HepG2 (cell line): ENCODE measurements around the gene ECPAS. TPM values are rescaled to one million over a fixed set of nuclear protein-coding genes. Genes with fewer than 3 reads are reported as not detected.

Experiments
- ATAC-seq: fragments of 200-7000 bp; cut with Tn5 transposase; 3 replicates; pipeline ENCODE4 v1.9.1; 2020; ENCODE audit warnings: mild to moderate bottlenecking, moderate library complexity
- BruUV-seq: library from RNA; stranded (reverse); fragments of 400-500 nt; replicated peaks from 2 replicates; lab custom pipeline; 2021; lab: Mats Ljungman, UMichigan
- CTCF ChIA-PET: fragments of 300-600 bp; formaldehyde crosslinking; extraction: SDS; loops from one replicate; lab custom pipeline; 2021; ENCODE audit warnings: low total read pairs, inconsistent platforms, low intra/inter-chr PET ratio; lab: Yijun Ruan, JAX
- POLR2A ChIA-PET: fragments of 350-600 bp; sonication (Branson Sonifier 250); formaldehyde crosslinking; loops from one replicate; lab custom pipeline; 2020; ENCODE audit warnings: antibody characterized with exemption, inconsistent platforms; lab: Yijun Ruan, JAX
- DNase-seq: peaks from one replicate; pipeline ENCODE4 v3.0.0-alpha.2; 2015; ENCODE audit warnings: low spot score
- FAIRE-seq: peaks from 3 replicates; lab custom pipeline; 2011; peaks lifted over from hg19 to GRCh38; lab: Jason Lieb, UNC
- H2AFZ ChIP-seq: one replicate; pipeline ENCODE4 v1.6.1; 2011; ENCODE audit warnings: low read length, inconsistent platforms
- H3K27ac ChIP-seq: fragments of 300-600 bp; 3 replicates; pipeline ENCODE4 v1.8.0; 2011; ENCODE audit warnings: mixed run types, mild to moderate bottlenecking, mixed read lengths, low read length, inconsistent platforms; ENCODE audit not compliant: insufficient read depth; ENCODE audit errors: extremely low read length
- H3K27me3 ChIP-seq, 2 experiments: fragments of 200-600 bp in 1 of 2; 2 replicates in 1 of 2; 3 replicates in 1 of 2; pipeline versions ENCODE4 v1.6.0 to v1.8.0; 2011; ENCODE audit warnings: low read length in 2 of 2, mild to moderate bottlenecking in 2 of 2, moderate library complexity in 2 of 2, inconsistent platforms in 1 of 2; ENCODE audit not compliant: insufficient read depth in 2 of 2, control insufficient read depth in 1 of 2
- H3K36me3 ChIP-seq, 2 experiments: fragments of 200-600 bp in 1 of 2; replicated peaks in 1 of 2; 2 replicates in 1 of 2; 3 replicates in 1 of 2; pipeline versions ENCODE4 v1.5.1 to v1.8.0; 2011; ENCODE audit warnings: low read length in 2 of 2, inconsistent platforms in 1 of 2; ENCODE audit not compliant: insufficient read depth in 2 of 2, control insufficient read depth in 1 of 2
- H3K4me1 ChIP-seq: 2 replicates; pipeline ENCODE4 v1.5.1; 2012; ENCODE audit warnings: low read length, inconsistent platforms; ENCODE audit not compliant: insufficient read depth
- H3K4me2 ChIP-seq: 2 replicates; pipeline ENCODE4 v1.6.0; 2011; ENCODE audit warnings: low read depth, low read length, inconsistent platforms
- H3K4me3 ChIP-seq, 3 experiments: fragments of 200-600 bp in 1 of 3; sonication (generic), shearing (Covaris generic) in 1 of 3; replicated peaks in 1 of 3; 2 replicates each; pipeline ENCODE4 v1.5.1; 2011 to 2016; ENCODE audit warnings: low read length in 3 of 3, inconsistent platforms in 2 of 3, low read depth in 2 of 3, mild to moderate bottlenecking in 2 of 3, control low read depth in 1 of 3, mixed read lengths in 1 of 3; ENCODE audit not compliant: insufficient read depth in 1 of 3
- H3K79me2 ChIP-seq: one replicate; pipeline ENCODE4 v1.6.1; 2011; ENCODE audit warnings: low read length, inconsistent platforms; ENCODE audit not compliant: insufficient read depth
- H3K9ac ChIP-seq: 2 replicates; pipeline ENCODE4 v1.6.0; 2011; ENCODE audit warnings: mild to moderate bottlenecking, low read depth, low read length, inconsistent platforms; ENCODE audit not compliant: insufficient read depth
- H3K9me3 ChIP-seq: 2 replicates; pipeline ENCODE4 v1.5.1; 2012; ENCODE audit warnings: mild to moderate bottlenecking, low read length
- H4K20me1 ChIP-seq: 2 replicates; pipeline ENCODE4 v1.6.0; 2011; ENCODE audit warnings: inconsistent platforms, mild to moderate bottlenecking, low read length, moderate library complexity; ENCODE audit not compliant: insufficient read depth
- AHR ChIP-seq: IDR thresholded peaks from 2 replicates; pipeline ENCODE4 v1.6.1; 2018; ENCODE audit warnings: missing genetic modification reagents, missing compliant biosample characterization
- CAMTA2 ChIP-seq: sonication (generic); formaldehyde crosslinking; IDR thresholded peaks from 2 replicates; pipeline ENCODE4 v1.4.0; 2020; ENCODE audit warnings: mild to moderate bottlenecking, missing genetic modification reagents, borderline replicate concordance
- FOXJ3 ChIP-seq: sonication (generic); formaldehyde crosslinking; IDR thresholded peaks from 2 replicates; pipeline ENCODE4 v1.4.0; 2020; ENCODE audit warnings: missing genetic modification reagents, mild to moderate bottlenecking, borderline replicate concordance
- MBNL3 ChIP-seq: fragments of 250-450 bp; sonication (Bioruptor Pico); conservative IDR thresholded peaks from 2 replicates; pipeline ENCODE4 v1.8.0; 2022; ENCODE audit warnings: mild to moderate bottlenecking, inconsistent platforms
- MIER2 ChIP-seq: IDR thresholded peaks from 2 replicates; pipeline ENCODE4 v1.6.1; 2016; ENCODE audit warnings: missing biosample characterization, missing genetic modification reagents
- NFE2L1 ChIP-seq: sonication (generic); formaldehyde crosslinking; IDR thresholded peaks from 2 replicates; pipeline ENCODE4 v1.4.0; 2020; ENCODE audit warnings: missing genetic modification reagents, mild to moderate bottlenecking, borderline replicate concordance
- PHF5A ChIP-seq: IDR thresholded peaks from one replicate; pipeline ENCODE4 v1.6.1; 2018; ENCODE audit warnings: low read depth, missing genetic modification reagents; ENCODE audit not compliant: unreplicated experiment
- POLR2A ChIP-seq, 2 experiments: IDR thresholded peaks; 2 replicates each; pipeline ENCODE4 v1.6.1; 2011; ENCODE audit warnings: low read depth in 2 of 2, low read length in 2 of 2, mild to moderate bottlenecking in 1 of 2, moderate library complexity in 1 of 2; ENCODE audit not compliant: insufficient read depth in 1 of 2
- RXRB ChIP-seq: IDR thresholded peaks from 2 replicates; pipeline ENCODE4 v1.6.1; 2016; ENCODE audit warnings: borderline replicate concordance, missing genetic modification reagents, missing compliant biosample characterization
- SNAI1 ChIP-seq: sonication (generic); formaldehyde crosslinking; IDR thresholded peaks from 2 replicates; pipeline ENCODE4 v1.5.0; 2020; ENCODE audit warnings: mild to moderate bottlenecking, missing genetic modification reagents, borderline replicate concordance
- TBL1XR1 ChIP-seq: fragments of 150-350 bp; IDR thresholded peaks from 2 replicates; pipeline ENCODE4 v1.6.1; 2014; ENCODE audit warnings: borderline replicate concordance, low read length; ENCODE audit not compliant: partially characterized antibody
- TEAD3 ChIP-seq: optimal IDR thresholded peaks from 2 replicates; pipeline ENCODE3; 2016; ENCODE audit warnings: borderline replicate concordance
- YY1 ChIP-seq: IDR thresholded peaks from 2 replicates; pipeline ENCODE4 v1.6.1; 2011; ENCODE audit warnings: low read length, low read depth, moderate library complexity, mild to moderate bottlenecking; ENCODE audit not compliant: insufficient read depth, insufficient replicate concordance
- ZEB1 ChIP-seq: IDR thresholded peaks from 2 replicates; pipeline ENCODE4 v1.6.1; 2012; ENCODE audit warnings: mild to moderate bottlenecking, low read depth, inconsistent platforms; ENCODE audit not compliant: insufficient replicate concordance
- ZNF10 ChIP-seq: sonication (generic); formaldehyde crosslinking; IDR thresholded peaks from 2 replicates; pipeline ENCODE4 v1.4.0; 2020; ENCODE audit warnings: mild to moderate bottlenecking, low read depth, missing genetic modification reagents, borderline replicate concordance
- ZSCAN31 ChIP-seq: sonication (generic); formaldehyde crosslinking; IDR thresholded peaks from 2 replicates; pipeline ENCODE4 v1.5.0; 2020; ENCODE audit warnings: low read depth, mild to moderate bottlenecking, missing genetic modification reagents
- WGBS: methylation state at CpG from one replicate; pipeline ENCODE4 v1.1.6; 2017; ENCODE audit warnings: low lambda C conversion rate; 5-methylcytosine and 5-hydroxymethylcytosine counted together
- in situ Hi-C: cut with HindIII; loops from 2 replicates; pipeline ENCODE4 v1.10.0; 2017; ENCODE audit warnings: low pct_unique_long_range_greater_than_20kb; ENCODE audit not compliant: extremely low pct_ligation_motif_present
- intact Hi-C: fragments of 100-400 bp; cut with micrococcal nuclease; formaldehyde crosslinking; loops from one replicate; pipeline ENCODE4 v1.10.0; 2022; ENCODE audit not compliant: unreplicated experiment
- polyA plus RNA-seq, 8 experiments: library from polyadenylated mRNA; depleted of rRNA in 3 of 8; stranded (reverse) in 7 of 8; unstranded in 1 of 8; fragments of >200 nt; fragmentation: Illumina TruSeq in 4 of 8; extraction: Trizol in 4 of 8; gene quantifications; 2 replicates each; pipeline versions ENCODE4 v1.2.1 to v1.2.3, GENCODE V29; 2011 to 2016; ENCODE audit warnings: low read depth in 4 of 8, missing spikeins in 1 of 8, mixed read lengths in 1 of 8; ENCODE audit not compliant: insufficient read depth in 1 of 8
- total RNA-seq, 5 experiments: library from RNA; depleted of rRNA; stranded (reverse); fragments of >200 nt; fragmentation: Illumina TruSeq; extraction: Trizol; gene quantifications; 2 replicates each; pipeline ENCODE4 v1.2.3, GENCODE V29; 2016; ENCODE audit warnings: low read depth in 1 of 5
- TF ChIP-seq, protein P1 (sequence below): sonication (generic); formaldehyde crosslinking; IDR thresholded peaks from 2 replicates; pipeline ENCODE4 v1.4.0; 2020; ENCODE audit warnings: mild to moderate bottlenecking, missing genetic modification reagents
- TF ChIP-seq, protein P2 (sequence below): sonication (generic); formaldehyde crosslinking; IDR thresholded peaks from 2 replicates; pipeline ENCODE4 v1.4.0; 2020; ENCODE audit warnings: mild to moderate bottlenecking, missing genetic modification reagents
- TF ChIP-seq, protein P3 (sequence below): sonication (generic); formaldehyde crosslinking; IDR thresholded peaks from 2 replicates; pipeline ENCODE4 v1.4.0; 2020; ENCODE audit warnings: low read depth, missing genetic modification reagents

The ECPAS gene
- total and polyA plus RNA-seq, 2 of the 13 experiments (the other 11 are each of a cell fraction or from before 2014, with no cell fraction given): 35.3 to 58.0 TPM

DNA sequence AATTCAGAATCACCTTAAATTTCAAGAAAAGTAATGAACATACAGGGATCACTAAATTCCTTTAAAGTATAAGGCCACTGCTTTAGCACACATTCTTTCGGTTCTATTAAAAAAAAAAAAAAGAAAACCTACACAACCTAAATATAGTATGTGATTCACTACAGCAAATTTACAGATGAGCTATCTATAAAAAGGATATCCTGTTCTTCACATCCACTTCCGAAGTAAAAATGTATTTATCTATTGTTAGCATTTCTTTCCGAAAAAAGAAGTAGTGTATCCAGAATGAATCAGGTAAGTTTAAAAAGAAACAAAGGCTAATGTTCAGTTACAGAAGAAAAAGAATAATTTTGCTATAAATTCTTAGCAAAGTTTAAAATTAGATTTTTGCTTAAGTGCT is 70.2 kb downstream of the ECPAS start:
- DNase-seq: no peak
- Histone ChIP-seq H3K27me3 (no peaks in the 10 kb centered on the region), H3K27ac (no peak overlapping the region), H3K4me1 (no peaks in the 10 kb centered on the region), H3K36me3 (peaks cover 15 to 81% of the 10 kb centered on the region in 2 experiments), H4K20me1 (no peaks in the 10 kb centered on the region), H3K9ac (no peak overlapping the region), H3K4me3 (no peak overlapping the region), H3K4me2 (no peak overlapping the region), H3K9me3 (no peaks in the 10 kb centered on the region), H2AFZ (no peak overlapping the region), H3K79me2 (no peaks in the 10 kb centered on the region)
- 96% methylated on average over 3 of the region's 3 CpGs for WGBS
- TF ChIP-seq NFE2L1 (CRISPR knock-in tag) (no peak), TBL1XR1 (no peak), MBNL3 (CRISPR knock-in tag) (no peak), YY1 (no peak), AHR (CRISPR knock-in tag) (no peak), ZEB1 (no peak), POLR2A (IDR thresholded peaks at IDR 0.05; ENCODE audit: insufficient read depth in 1 of 2, low read depth in 2 of 2, low read length in 2 of 2) (no peak), TEAD3 (CRISPR knock-in tag) (no peak), PHF5A (CRISPR knock-in tag) (no peak), RXRB (CRISPR knock-in tag) (no peak), ZNF10 (CRISPR knock-in tag) (no peak), CAMTA2 (CRISPR knock-in tag) (no peak), ZSCAN31 (no peak), MIER2 (CRISPR knock-in tag) (no peak), FOXJ3 (CRISPR knock-in tag) (no peak), SNAI1 (CRISPR knock-in tag) (no peak)
- TF ChIP-seq, protein P1, sequence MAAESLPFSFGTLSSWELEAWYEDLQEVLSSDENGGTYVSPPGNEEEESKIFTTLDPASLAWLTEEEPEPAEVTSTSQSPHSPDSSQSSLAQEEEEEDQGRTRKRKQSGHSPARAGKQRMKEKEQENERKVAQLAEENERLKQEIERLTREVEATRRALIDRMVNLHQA (CRISPR knock-in tag): no peak
- TF ChIP-seq, protein P2, sequence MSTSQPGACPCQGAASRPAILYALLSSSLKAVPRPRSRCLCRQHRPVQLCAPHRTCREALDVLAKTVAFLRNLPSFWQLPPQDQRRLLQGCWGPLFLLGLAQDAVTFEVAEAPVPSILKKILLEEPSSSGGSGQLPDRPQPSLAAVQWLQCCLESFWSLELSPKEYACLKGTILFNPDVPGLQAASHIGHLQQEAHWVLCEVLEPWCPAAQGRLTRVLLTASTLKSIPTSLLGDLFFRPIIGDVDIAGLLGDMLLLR (CRISPR knock-in tag): no peak
- TF ChIP-seq, protein P3, sequence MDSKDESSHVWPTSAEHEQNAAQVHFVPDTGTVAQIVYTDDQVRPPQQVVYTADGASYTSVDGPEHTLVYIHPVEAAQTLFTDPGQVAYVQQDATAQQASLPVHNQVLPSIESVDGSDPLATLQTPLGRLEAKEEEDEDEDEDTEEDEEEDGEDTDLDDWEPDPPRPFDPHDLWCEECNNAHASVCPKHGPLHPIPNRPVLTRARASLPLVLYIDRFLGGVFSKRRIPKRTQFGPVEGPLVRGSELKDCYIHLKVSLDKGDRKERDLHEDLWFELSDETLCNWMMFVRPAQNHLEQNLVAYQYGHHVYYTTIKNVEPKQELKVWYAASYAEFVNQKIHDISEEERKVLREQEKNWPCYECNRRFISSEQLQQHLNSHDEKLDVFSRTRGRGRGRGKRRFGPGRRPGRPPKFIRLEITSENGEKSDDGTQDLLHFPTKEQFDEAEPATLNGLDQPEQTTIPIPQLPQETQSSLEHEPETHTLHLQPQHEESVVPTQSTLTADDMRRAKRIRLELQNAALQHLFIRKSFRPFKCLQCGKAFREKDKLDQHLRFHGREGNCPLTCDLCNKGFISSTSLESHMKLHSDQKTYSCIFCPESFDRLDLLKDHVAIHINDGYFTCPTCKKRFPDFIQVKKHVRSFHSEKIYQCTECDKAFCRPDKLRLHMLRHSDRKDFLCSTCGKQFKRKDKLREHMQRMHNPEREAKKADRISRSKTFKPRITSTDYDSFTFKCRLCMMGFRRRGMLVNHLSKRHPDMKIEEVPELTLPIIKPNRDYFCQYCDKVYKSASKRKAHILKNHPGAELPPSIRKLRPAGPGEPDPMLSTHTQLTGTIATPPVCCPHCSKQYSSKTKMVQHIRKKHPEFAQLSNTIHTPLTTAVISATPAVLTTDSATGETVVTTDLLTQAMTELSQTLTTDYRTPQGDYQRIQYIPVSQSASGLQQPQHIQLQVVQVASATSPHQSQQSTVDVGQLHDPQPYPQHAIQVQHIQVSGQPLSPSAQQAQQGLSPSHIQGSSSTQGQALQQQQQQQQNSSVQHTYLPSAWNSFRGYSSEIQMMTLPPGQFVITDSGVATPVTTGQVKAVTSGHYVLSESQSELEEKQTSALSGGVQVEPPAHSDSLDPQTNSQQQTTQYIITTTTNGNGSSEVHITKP (CRISPR knock-in tag): no peak
- ChIA-PET POLR2A (no interaction called here), CTCF (no interaction called here)
- no peak for FAIRE-seq
- ATAC-seq: no peak
- in situ Hi-C loops: no loop called here
- BruUV-seq: no TSS peak
- intact Hi-C loops: no loop called here
